ENCODE data around the gene DLG1.

- TF ChIP-seq CTCF (IDR thresholded peaks at IDR 0.05; ENCODE audit: low read length): no peak
- TF ChIP-seq EZH2 (optimal IDR thresholded peaks at IDR 0.05; ENCODE audit: low read depth, low read length): no peak
These were observed 285.9 kb downstream of the DLG1 start for GRCh38 chr3:197012540-197012883.

Data from MM.1S (cell line).